Activated CD4-positive, alpha-beta T cell treated with anti-CD3 and anti-CD28 coated beads for 1 hour (primary cell): ENCODE data around the gene S100A2.
"Not testable (repeated sequence)": the region's sequence is repeated elsewhere in the genome, so short reads cannot be mapped to it uniquely, and the experiment has no call there.

Experiments used
- DNase-seq: peaks from one replicate; pipeline ENCODE4 v3.0.0-alpha.2; 2020

Gene S100A2

DNA sequence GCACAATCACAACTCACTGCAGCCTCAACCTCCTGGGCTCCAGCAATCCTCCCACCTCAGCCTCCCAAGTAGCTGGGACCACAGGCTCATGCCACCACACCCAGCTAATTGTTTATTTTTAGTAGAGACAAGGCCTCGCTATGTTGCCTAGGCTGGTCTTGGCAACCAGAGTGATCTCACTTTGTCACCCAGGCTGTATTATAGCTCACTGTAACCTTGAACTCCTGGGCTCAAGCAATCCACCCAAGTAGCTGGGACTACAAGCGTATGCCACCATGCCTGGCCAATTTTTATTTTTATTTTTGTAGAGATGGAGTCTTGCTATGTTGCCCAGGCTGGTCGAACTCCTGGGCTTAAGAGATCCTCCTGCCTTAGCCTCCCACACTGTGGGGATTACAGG is 3.6 kb downstream of the S100A2 start:
- not testable (repeated sequence) for DNase-seq

DNA sequence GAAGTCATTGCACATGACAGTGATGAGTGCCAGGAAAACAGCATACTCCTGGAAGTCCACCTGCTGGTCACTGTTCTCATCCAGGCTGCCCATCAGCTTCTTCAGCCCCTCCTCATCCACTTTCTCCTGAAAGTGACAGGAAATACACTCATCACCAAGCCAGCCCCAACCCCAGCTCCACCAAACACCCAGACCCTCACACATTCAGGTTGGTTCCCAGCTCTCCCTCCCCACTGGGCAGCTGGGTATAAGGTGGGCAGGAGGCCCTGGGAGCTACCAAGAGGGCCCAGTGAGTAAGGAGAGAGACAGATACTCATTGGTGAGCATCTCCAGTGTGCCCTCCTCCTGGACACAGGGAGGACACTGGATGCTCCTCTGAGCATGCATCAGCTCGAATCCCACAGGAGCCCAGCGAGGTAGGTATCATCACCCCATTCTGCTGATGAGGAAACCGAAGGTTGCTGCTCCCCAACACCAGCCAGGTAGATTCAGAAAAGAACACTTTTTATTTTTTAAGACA is 4.1 kb downstream of the S100A2 start:
- no peak for DNase-seq

GRCh38 chr1:153560771-153561465 is 4.7 kb downstream of the S100A2 start:
- DNase-seq, result no peak

GRCh38 chr1:153560241-153560640 is 5.4 kb downstream of the S100A2 start:
- no peak for DNase-seq

DNA sequence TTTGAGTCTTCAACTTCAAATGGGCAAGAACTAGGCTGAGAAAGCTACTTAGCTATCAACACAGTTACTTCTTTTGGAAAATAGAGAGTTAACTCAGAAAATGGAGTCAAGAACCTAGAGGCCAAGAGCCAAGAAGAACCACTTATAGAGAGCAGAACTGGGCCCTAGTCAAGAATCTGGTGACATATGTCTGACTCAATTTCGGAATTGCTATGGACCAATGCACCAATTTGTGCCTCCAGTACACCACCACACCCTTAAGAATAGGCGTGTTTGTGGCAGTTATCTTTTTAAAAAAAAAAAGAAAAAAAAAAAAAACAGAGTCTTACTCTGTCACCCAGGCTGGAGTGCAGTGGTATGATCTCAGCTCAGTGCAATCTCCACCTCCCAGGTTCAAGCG is 7.8 kb downstream of the S100A2 start:
- no peak for DNase-seq

DNA sequence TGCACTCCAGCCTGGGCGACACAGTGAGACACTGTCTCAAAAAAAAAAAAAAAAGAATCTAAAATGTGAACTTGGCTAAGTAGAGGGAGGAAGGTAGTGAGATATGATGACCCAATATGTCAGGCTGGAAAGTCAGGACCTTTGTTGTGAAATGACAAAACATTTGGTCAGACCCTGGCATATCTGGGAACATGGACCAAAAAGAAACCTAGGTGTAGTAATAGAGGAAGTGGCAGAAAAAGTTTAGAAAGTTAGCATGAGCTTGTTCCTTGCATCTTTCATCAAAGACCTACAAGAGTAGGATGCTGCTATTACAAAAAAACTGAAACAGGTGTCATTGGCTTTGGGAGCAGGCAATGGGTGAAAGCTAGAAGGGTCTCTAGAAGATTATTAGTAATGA is 9.3 kb downstream of the S100A2 start:
- no peak for DNase-seq

GRCh38 chr1:153553830-153554541 is 11.7 kb downstream of the S100A2 start:
- DNase-seq, result no peak

DNA sequence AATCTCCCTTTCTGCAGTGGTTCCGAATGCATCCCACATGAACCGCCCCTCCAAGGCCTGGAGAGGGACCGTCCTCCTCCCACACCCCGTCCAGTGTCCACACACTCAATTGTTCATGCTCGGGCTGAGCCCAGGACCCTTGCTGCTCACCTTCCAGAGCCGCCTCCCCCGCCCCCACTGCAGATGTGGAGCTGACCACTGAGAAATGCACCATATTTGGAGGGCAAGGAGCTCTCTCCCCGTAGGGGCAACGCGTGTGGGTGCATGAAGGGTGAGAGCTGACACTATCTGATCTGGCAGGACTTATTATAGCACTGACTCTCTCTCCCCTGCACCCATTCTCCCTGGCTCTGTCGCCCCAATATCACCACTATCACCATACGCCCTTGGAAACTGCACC is 12.5 kb downstream of the S100A2 start:
- DNase-seq, result no peak

DNA sequence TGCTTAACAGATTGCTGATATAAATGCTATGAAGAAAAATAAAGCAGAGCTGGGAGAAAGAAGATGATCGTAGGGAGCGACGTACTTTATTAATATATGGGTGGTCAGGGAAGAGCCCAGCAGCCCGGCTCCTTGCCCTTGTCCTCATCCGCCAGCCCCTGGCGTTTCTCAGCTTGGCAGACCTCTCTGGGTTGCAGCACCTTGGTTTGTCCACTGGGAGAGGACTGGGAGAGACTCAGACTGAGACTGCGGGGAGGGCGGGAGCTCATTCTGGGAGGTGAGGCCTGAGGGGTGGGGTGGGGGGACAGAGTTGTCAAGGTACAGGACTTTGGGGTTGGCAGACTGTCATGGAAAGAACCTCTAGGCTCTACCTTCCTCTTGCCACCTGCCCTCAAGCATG is 13.3 kb downstream of the S100A2 start:
- no peak for DNase-seq

DNA sequence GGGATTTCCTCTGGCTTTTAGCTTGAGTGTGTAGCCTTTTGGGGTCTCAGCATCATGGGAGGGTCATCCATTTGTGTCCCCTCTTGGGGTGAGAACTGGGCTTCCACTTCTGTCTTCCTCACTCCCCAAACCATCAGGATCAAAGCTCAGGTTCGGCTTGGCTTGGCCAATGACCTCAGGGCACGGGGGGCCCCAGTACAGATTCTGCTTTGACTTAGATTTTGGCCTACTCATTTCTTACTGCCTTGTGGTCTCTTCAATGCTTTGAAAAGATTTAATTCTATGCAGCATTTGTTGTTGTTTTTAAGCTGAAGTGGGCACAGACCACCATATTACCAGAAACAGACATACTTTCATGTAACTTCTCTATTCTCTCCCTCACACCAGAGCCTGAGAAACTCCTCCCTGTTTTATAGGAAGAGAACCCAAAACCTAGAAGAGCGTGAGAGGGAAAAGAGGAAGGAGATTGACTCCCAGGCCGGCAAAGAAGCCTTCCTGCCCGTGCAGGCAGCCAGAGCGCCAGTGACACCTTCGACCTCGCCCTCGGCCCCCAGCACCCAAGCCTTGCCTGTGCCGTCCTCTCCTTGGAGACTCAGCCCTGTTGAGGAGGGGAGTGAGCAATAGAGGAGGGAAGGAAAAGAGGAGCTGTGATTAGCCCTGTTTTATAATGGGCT is 14.7 kb downstream of the S100A2 start:
- no peak for DNase-seq

- no peak for DNase-seq
Observed at GRCh38 chr1:153550398-153550758, 15.3 kb downstream of the S100A2 start.

- no peak for DNase-seq
Observed at GRCh38 chr1:153549741-153550397, 15.8 kb downstream of the S100A2 start.

DNA sequence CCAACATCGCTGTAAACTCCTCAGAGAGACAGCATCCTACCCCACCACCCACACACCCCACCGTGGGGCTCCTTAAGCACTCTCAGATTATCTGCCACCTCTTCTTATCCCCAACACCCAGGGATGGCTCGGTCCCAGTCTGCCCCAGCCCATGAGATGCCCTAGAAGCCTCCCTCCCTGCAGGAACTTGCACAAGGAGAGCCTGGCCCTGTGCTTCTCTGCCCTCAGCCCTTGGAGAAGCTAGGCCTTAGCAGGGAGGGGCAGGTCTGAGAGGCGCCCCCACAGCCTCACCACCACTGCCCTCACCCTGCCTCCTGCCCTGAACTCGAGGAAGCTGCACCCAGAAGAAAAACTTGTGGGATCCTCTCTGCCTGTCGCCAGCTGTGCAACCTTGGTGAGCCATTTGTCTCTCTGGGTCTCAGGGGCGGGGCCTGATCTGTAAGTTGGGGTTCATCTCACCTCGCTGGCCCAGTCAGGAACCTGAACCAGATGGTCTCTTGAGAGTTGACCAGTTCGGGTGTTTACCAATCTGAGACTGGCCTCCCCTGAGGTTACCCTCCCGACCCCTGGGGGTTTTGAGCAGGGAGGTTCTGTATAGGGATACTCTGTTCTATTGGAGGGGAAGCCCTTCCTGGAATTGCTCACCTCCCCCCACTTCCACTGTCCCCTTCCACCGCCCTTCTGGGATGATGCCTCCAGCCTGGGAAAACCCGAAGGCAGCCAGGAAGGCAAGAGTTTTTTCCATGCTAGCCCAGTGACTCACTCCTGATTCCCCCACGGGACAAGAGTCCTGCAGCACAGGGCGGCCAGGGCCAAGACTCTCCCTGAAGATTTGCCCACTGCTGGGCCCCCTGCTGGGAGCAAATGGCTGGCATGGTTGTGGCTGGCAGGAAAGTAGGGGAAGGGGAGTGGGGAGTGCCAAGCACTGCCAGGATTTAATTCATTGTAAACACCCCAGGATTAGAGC is 16.6 kb downstream of the S100A2 start, which contains the start of gene S100A3:
Gene S100A3, minus strand, starts transcription at position 537 of the 967 bp plus-strand sequence. CDS start 773 bp downstream, outside the sequence.
- no peak for DNase-seq

DNA sequence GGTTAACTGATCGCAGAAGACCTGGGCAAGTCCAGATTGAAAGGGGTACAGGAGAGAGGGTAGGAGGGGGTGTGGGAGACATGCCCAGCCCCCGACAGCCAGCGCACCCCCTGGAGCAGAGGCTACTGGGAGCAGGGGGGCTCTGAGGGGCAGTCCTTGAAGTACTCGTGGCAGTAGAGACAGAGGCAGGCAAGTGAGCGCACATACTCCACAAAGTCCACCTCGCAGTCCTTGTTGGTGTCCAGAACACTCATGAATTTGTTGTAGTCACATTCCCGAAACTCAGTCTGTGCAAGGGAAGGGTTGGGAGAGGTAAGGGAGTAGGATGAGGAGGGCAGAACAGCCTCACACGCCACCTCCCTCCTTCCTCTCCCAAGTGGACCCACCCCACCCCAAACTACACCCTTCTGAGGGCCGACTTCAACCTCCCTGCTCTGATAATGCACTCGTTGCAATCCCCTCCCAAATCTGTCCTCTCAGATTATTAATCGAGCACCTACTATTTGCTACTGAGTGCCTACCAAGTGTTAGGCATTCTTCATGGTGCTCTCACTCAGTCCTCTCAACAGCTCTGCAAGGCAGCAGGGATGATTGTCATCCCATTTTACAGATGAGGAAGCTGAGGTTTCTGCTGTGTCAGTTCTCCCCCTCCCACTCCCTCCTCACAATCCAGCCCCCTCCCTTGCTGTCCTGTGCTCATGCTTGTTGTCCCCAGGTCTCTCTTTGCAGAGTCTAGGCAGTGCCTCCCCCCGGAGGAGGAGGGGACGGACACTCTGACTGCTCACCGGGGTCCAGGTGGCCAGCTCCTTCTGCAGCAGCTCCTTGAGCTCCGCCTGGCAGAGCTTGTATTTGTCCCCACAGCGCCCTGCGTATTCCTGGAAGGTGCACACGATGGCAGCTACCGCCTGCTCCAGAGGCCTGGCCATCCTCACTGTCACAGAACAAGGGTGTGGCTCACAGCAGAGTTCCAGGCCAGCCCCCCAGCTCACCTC is 17.8 kb downstream of the S100A2 start:
- no peak for DNase-seq

GRCh38 chr1:153546796-153547559 is 18.7 kb downstream of the S100A2 start:
- DNase-seq, result no peak

DNA sequence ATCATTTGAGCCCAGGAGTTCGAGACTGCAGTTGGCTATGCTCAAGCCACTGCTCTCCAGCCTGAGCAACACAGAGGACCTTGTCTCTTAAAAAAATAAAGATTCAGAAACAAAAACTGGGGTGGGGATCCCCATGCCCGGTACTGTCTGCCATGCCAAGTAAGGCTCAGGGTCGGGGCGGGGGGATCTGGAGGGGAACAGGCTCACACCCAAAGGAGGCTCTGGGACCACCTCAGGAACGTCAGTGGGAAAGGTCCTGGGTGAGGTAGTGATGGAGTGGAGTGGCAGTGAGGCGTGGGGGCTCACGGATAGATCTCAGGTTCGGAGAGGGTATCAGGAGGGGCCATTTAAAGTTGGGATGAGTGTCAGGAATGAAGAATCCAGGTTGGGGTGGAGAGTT is 19.3 kb downstream of the S100A2 start:
- DNase-seq, result no peak

- peak; percentile 88 for DNase-seq
Observed at GRCh38 chr1:153545067-153546055, 20.3 kb downstream of the S100A2 start, which contains the start of gene S100A4. Gene S100A4, minus strand, starts transcription at chr1:153545806. Its CDS starts 1,012 bp downstream, at chr1:153544794.

- no peak for DNase-seq
Observed at GRCh38 chr1:153544453-153545066, 21.1 kb downstream of the S100A2 start.
